Pons (tissue), 1 donor: Measurements from ENCODE around the gene BCL11B.

Experiments
- DNase-seq: peaks from one replicate; pipeline ENCODE4 v3.0.0-alpha.2; 2016; ENCODE audit warnings: low spot score

BCL11B gene

DNA sequence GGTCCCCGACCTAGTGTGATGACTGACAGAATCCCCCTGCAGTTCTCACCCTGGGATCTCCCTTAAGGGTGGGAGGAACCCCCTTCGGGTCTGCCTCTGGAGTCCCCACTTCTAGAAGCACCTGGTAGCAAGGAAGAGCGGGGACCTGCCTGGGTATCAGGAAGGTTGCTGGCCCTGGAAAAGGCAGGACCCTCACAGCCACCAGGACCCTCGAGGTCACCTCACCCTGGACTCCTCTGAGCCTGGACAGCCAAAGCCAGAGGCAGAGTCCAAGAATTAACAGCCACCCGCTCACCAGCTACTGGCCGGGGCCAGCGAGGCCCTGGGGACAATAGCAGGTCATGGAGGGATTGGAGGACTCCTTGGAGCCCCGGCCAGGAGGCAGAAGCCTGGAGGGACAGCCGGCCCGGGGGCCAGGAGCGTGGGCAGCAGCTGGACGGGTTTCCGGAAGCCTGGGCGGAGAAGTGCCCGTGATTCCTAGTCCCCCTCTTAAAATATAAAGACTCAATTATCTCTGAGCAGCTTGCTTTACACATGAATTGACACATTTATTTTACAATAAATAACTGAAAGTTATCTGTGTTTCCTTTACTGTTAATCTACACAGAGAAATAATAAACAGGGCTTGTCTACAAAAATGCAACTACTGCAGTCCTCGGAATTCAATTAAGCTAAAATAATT, 17.5 kb downstream of the BCL11B start:
- no peak for DNase-seq

DNA sequence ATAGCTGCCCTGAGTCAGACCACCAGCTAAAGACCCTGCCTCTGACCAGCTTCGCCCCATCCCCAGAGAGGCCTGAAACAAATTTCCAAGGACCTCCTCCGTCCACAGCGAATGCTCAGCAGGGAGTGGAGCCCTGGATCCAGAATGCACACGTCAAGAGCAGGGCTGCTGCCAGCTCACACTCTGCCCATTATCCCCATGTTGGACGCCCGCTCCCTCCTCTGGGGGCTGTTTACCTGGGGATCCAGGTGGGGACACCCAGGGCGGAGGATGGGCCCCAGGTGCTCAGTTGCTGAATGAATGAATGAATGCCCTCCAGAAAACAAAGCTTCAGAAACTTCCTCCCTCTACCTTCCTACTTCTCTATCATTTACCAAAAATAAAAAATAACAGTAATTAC, 18.1 kb downstream of the BCL11B start:
- DNase-seq, result no peak

DNA sequence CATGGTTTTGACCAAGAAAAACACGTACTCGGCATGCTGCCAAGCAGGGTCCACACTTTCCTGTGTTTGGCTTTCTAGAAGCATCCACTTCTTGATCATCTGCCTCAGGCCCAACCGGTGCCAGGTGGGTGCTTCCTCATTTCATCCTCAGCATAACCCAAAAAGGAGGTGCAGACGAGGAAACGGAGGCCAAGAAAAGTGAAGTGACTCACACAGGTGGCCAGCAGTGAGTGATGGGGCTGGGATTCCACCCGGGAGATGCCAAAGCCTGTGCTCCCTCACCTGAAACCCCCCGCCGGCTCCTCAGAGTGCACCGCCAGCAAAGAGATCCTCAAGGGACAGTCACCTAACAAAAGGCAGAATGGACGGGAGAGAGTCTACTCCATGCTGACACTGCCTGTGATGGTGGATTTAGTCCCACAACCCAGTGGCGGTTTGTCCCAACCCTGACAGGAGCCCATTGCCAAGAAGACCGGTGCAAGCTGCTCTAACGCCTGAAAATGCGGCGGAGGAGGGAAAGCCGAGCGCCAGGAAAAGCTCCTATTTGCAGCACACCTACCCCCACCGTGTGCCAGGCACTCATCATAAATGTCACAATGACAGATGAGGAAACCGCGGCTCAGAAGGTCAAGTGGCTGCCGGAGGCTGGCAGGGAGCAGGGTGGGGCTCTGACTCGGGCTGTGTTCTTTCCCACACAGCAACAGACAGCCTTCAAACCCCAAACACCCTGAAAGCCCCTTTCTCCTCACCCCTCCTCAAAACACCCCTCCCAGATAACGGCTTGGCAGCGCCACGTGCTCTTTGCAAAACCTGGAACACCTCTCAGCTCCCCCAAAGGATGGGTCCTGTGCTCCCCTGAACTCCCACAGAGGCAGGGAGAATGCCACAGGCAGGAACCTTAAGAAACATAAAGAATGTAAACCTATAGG, 18.8 kb downstream of the BCL11B start:
- DNase-seq, result no peak

DNA sequence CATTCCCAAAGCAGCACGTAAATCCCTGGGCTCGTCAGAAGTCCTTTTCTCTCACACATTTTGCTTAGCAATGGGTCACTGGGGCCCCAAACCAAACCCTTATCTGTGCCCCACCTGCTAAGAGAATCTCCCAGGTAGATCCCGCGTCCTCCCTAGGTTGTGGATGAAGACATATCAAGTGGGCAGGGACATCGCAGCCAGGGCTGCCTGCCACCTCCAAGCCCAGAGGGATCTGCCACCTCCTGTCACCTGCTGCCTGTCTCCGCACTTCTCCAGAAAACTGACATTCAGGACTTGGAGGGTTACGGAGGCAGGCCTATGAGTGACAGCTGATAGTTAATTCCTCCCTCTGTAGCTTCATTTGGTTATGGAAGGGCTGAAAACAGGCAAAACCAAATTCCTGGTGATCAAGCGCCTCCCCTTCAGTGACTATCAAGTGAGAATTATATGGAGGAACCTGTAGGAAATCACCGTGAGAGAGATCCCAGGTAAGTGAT, 19.5 kb downstream of the BCL11B start:
- no peak for DNase-seq

DNA sequence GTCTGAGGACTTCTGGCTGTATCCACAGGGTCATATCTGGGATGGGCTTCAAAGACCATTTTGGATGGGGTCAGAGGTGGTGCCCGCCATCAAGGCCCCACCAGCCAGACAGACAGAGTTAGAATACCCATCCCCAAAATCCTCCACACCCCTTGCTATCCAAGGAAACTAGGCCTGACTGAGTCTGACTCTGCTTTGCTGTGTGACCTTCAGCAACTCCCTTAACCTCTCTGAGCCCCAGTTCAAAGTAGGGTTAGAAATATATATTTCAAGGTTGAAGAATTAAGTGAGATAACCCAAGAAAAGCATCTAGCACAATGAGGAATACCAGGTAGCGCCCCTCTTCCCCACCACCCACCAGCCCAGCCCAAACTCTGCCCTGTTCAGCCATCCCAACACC, 20.3 kb downstream of the BCL11B start:
- no peak for DNase-seq

DNA sequence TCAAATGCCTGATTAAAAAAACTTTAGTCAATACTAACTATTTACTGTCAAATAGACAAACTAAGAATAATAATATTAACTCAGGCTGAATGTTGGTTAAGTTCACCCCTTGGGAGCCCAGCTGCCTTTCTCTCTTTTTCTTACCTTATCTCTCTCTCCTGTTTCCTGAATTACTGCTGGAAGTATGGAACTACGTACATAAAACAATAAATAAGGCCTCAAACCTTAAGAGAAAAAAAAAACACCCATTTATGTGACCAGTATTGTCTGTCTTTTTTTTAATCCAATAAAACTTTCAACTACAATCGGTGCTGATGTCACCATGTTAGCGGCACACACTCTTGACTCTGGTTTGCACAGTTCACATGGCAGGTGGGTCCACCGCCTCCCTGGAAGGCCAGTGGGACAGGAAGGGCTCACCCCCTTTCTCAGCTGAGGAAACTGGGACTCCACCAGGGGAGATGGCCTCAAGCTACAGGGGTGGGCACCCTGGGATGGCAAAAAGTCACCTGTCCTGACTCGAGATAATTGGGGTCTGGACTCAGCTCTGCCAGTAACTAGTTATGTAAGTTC, 21.3 kb downstream of the BCL11B start:
- no peak for DNase-seq

DNA sequence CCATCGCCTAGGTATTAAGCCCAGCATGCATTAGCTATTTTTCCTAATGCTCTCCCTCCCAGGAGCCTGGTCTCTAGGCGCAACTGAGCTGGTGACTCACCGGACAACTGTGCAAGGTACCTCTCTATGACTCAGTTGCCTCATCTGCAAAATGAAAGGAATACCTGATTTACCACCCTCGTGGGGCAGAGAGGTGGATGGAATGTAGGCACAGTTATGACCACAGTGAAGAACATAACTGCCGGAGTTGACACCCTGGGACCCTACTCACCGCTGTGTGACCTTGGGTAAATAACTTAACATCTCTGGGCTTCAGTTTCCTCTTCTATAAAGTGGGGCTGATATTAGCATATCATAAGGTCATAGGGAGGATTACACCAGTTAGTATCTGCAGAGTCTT, 22.6 kb downstream of the BCL11B start:
- no peak for DNase-seq

DNA sequence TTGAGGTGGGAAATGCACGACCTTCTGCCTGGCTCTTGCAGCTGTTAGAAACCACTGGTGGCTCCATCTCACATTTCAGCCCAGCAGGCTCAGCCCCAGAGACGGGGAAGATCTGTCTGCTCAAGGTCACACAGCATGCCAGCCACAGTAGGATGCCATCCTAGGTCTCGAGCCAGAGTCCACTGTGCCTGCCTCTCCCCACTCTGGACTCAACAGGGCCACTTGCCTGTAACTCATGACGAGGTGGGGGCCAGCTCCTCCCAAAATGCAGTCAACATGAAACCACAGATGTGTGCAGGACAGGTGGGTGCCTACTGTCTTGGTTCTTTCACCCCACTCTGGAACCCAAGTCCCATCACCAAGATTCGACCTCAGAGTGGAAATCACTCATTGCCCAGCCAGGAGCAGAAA, 23.2 kb downstream of the BCL11B start:
- no peak for DNase-seq

DNA sequence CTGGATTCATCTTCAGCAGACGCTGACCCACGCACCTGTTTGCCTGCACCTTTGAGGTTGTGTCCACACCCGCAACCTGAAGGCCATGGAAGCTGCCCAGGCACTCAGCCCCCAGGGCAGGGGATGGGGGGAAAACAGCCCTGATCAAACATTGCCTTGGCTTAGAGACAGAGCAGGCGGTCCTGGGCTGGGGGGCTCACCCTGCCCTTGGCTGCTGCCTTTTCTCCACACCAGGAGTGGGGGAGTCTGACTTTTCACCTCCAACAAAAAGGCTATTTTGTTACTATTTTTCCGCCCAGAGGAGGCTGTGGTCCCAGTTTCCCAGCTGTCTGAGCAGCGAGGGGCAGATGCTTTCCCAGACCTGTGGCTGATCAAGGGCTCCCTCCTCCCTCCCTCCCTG, 24.2 kb downstream of the BCL11B start:
- no peak for DNase-seq

DNA sequence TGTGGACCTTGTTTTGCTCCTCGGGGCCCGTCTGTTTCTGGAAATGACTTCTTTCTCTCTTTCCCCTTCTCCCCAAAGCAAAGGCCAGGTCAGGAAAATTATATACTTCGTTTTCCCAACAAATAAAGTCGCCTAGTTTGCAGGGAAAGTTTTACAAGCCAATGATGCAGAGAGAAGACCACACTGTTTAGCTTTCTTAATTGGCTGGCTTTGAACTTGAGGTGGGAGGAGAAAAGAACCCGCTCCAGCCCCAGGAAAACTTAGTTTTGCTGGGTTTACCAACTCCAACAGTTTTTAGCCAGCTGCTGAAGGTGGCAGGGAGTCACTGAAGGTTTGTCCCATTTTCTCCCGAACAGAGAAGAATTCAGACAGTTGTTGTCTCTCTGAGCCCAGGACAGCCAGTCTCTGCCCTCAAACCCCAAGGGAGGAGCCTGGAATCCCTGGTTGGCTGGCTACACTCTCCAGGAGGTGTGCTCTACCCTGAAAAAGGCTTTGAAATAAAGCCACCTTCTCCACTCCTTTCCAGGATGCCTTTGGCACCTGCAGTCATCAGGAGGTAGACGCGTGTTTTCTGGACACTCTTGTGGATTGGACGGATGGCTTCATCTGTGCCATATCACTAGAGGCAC, 24.8 kb downstream of the BCL11B start:
- DNase-seq, result no peak

DNA sequence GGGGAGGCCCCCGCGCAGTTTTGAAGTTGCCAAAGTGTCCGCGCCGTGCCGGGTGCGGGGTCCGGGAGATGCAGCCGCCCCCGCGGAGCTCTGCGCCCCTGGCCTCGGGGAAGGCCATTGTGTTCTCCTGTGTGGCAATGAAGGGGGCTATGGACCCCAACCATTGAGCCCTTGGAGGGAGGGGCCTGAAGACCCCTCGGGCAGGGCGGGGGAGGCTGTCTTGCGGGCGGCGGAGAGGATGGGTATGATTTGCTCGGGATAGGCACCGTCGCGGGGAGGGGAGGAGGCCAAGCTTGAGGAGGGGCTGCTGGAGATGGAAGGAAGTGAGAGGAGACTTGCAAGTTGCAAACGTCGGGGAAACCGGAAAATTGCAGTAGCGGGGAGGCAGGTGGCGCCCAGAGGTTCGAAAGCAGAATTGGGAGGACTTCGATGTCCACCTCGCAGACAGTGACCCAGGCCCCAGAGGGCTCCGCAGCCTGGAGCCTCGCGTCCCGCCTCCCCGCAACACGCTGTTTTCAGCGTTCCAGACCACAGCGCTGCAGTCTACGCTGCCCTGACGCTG, 25.4 kb downstream of the BCL11B start:
- DNase-seq, result no peak

DNA sequence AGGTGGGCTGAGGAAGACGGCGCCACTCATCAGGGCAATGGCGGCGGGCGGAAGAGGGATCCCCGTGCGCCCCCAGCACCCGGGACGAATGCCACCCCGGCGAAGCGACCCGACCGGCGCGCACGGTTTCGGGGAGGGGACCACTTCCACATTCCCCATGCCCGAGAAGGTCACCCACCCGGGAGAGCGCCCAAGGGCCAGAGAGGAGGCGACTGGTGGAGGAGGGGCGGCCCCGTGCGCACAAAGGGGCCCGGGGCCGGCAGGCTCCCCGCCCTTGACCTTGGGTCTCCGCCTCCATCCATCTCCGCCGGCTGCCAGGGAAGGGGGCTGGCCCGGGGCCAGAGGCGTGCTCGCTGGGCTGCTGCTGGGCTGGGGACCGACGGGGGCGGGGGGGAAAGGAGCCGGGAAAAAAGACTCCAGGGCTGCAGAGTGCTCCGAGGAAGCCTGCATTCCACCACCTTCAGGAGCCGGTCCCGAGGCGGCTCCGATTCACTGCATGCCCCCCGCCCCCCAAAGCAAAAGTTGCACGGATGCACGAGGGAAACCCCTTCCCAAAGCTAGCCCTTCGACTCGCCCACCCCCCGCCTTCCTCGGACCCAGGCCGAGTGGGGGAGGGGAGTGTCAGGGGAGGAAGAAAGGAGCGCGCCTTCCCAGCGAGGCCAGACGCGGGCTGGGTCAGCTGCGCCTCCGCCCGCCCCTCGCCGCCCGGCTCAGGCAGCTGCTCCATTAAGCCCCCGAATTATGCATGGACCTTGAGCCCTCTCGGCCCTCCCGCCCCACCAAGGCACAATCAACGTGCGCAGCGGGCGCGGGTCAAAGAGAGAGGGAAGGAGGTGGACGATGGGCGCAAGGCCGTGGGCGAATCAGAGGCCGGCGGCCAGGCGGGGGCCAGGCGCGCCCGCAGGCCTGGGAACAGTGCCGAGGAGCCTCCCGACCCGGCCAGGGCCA, 26.2 kb downstream of the BCL11B start:
- DNase-seq, result no peak

DNA sequence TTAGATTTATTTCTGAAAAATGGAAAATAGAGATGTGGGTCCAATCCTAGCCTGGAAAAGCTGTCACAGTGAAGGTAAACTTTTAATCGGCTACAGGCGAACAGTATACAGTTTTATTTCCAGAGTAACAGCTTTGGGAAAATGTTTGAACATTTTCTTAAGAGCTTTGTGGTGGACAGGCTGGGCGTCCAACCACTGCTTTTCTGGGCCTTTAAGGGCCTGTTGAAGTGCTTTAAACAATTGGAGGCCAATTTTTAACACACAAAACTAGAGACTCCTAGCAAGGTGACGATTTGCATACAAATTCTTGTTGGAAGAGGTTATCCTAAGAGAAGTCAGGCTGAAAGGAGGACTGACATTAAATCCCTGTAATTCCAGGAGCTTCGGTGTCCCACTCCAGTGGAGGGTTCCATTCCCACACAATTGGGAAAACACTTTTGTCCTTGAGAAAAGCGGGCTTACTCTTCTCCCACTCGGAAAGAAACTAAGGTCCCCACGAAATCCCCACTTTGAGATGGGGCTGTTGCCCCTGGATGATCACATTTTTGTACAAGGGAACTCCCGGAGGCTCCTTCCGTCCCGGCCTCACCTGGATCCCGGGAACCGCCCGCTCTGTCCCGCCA, 26.9 kb downstream of the BCL11B start:
- DNase-seq, result no peak

DNA sequence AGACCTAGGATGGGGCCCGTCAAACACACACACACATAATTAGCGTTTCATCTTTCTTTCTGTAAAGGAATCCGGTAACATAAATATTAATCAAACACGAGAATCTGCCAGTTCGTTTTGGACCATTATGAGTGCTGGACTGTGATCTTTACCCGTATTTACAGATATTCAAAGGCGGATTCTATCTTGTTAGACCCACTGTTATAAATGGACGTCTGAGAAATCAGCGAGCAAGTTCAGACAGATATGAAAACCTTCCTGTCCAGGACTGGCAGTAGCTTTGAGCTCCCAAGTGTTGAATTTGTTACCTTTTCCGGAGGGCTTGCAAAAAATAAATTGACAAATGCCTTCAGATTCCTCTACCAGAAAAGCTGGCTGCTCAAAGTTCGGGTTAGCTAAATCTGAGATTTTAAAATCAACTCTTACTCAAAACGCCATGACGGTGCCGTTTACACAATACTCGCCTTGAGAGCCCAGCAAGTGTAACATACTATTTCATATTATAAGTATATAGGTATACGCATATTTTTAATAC, 27.6 kb downstream of the BCL11B start:
- DNase-seq, result no peak

DNA sequence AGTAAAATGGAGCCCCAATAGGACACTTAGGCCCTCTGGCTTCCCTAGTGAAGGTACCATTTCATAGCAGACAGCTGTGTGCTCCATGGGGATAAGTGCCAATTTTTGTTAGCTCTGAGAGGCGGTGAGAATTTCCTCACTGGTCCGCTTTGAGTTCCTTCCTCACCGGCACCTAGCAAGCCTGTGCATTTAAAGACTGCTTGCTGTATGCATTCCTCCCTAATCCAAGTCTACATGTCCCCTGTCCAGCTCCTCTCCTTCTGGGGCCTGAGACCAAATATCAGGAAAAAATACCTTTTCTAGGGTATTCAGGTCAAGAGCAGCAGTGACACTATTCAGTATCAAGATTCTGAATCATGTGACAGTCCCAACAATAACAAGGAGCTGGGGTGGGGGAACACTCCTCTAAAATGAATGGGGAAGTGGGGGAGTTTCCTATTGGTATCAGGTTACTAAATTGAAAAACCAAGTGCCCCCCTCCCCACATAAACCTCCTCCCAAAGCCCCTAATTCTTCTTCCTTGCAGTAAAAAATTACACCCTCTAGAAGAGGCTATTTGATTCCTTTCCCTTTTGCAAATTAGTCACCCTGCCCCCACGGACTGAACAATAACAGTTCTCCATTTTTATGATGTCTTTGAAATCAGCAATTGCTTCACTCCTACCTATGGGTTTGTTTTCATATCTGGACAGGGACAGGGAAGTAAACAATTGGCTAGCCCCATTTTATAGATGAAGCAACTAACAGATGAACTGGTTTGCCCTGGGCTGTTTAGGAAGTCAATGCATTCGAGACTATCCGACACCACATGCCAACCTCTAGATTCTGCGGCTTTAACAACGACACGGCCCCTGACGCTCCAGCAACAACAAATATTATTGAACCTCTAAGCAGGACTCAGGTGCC, 28.9 kb downstream of the BCL11B start:
- DNase-seq, result no peak

DNA sequence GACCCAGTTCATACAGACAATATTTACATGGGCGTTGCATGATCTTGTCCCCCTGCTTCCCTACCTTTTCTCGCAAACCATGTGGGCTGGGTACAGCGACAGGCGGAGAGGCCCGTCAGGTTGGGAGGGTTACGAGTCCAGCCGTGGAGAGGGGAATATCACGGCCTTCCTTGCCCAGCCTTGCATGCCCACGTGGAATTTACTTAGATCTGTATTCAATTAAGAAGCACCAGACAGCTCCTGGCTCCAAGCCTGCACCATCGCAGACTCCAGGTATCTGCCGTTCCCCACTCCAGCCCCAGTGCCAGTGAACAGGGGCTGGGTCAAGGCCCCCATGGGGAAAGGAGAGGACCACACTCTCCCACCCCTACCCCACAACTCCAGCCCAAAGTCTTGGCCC, 29.8 kb downstream of the BCL11B start:
- no peak for DNase-seq

DNA sequence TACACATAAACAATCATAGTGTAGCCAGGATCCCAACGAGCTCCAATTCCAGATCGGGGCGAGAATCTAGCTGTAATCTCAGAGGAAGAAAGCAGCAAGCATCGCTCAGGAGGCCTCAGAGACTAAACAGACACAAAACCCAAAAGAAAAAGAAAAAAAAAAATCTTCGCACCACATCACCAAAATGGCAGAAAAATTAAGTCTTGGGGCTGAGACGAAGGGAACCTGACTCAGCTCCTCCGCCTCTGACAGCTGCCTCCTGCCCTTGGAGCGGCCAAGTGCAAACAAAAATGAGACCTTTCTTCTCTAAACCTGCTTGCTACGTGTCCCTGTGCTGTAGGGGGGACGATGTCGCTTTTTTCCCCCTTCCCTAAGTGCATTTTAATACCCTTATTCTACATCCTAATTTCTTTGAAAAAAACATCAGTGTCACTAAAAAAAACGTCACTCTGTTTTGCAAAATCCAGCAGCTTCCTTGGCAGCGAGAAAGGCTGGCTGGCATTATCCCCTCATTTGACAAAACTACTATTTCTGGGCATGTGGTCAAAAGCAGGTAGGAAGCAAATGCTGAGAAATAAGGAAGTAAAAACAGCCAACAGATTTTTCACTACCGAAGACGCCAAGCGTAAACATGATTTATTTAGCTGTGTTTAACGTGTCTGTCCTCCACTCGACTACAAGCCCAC, 30.5 kb downstream of the BCL11B start:
- DNase-seq, result no peak

DNA sequence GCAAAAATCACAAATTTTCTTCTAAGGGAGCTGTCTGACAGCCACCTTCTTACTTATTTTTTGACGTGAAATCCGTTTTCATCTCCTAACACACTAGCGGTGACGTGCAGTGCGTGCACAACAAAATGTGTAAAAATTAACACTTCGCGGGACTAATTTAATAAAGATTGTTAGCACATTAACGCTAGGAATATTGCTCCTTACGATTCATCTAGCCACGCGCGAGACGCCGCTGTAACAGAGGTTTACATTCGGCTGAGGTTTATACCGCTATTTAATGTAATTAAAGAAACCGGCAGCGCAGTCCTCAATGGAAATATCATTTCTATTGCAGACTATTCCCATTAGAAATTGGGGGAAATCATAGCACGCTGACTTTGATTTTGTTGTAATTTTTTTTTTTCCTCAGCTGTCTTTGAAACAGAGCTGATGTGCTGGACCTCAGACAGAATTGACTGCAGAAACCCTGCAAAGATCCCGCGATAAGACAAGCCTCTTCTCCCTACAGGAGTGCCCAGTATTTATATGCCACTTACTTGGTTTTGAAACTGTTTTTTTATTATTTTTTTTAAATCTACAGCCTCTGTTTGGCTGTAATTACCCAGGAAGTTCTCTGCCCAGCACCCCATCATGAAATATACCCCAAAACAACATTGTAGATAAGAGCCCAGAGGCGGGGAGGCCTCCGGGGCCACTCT, 31.2 kb downstream of the BCL11B start:
- no peak for DNase-seq
